Aorta (tissue), 5 donors: ENCODE data around the gene CIB4. TPM values are rescaled to one million over a fixed set of nuclear protein-coding genes. Genes with fewer than 3 reads are reported as not detected.

Experiments used
- ATAC-seq: fragments of 200-7000 bp; cut with Tn5 transposase; one replicate; pipeline ENCODE4 v1.9.1; 2022; ENCODE audit warnings: moderate library complexity; ENCODE audit not compliant: low FRiP score
- DNase-seq, 2 donors: peaks; one replicate each; pipeline ENCODE4 v3.0.0-alpha.2; 2020
- H3K27ac ChIP-seq, 2 donors: one replicate each; pipeline ENCODE4 v1.5.1; 2013; ENCODE audit warnings: low read length in 2 of 2, mild to moderate bottlenecking in 2 of 2, moderate library complexity in 2 of 2, control low read depth in 1 of 2, inconsistent platforms in 1 of 2, low read depth in 1 of 2
- H3K27me3 ChIP-seq, 2 donors: one replicate each; pipeline ENCODE4 v1.6.1; 2013; ENCODE audit warnings: control low read depth in 1 of 2, low read length in 1 of 2, mild to moderate bottlenecking in 1 of 2, moderate library complexity in 1 of 2; ENCODE audit not compliant: insufficient read depth in 2 of 2, control insufficient read depth in 1 of 2
- H3K36me3 ChIP-seq, 2 donors: one replicate each; pipeline ENCODE4 v1.6.1; 2013; ENCODE audit warnings: control low read depth in 1 of 2, low read length in 1 of 2, mild to moderate bottlenecking in 1 of 2; ENCODE audit not compliant: insufficient read depth in 2 of 2, control insufficient read depth in 1 of 2
- H3K4me1 ChIP-seq, 2 donors: one replicate each; pipeline ENCODE4 v1.6.1; 2013; ENCODE audit warnings: low read length in 2 of 2, control low read depth in 1 of 2, mild to moderate bottlenecking in 1 of 2, moderate library complexity in 1 of 2; ENCODE audit not compliant: insufficient read depth in 2 of 2, control insufficient read depth in 1 of 2
- H3K4me3 ChIP-seq, 2 donors: one replicate each; pipeline ENCODE4 v1.5.1; 2013; ENCODE audit warnings: low read length in 2 of 2, control low read depth in 1 of 2, mild to moderate bottlenecking in 1 of 2
- H3K9me3 ChIP-seq: one replicate; pipeline ENCODE4 v1.6.1; 2013; ENCODE audit warnings: mild to moderate bottlenecking, low read length; ENCODE audit not compliant: control insufficient read depth
- WGBS, 2 donors: extraction: QIAGEN DNeasy Blood & Tissue Kit; methylation state at CpG; one replicate each; pipeline ENCODE4 v1.1.7; 2013; 5-methylcytosine and 5-hydroxymethylcytosine counted together
- intact Hi-C, 2 donors: fragments of 100-400 bp; cut with DNase I; formaldehyde crosslinking; loops; one replicate each; pipeline versions ENCODE4 v1.14.2 to v1.15.0; 2022
- polyA plus RNA-seq, 2 donors: library from polyadenylated mRNA; stranded (reverse); fragments of 200-250 nt; gene quantifications; one replicate each; pipeline ENCODE4 v1.2.3, GENCODE V29; 2013
- total RNA-seq, 2 donors: library from RNA; stranded (reverse); fragmentation: NEBNext Ultra II Directional; extraction: Animal tissue kit (Norgen Biotek cat#: 25700); gene quantifications; one replicate each; pipeline ENCODE4 v1.2.1, GENCODE V29; 2021
- donor health status: healthy with polysubstance abuse.
- donor health status: Bipolar disorder and iron deficiency.
- donor health status: DM: no; HTN: no; CAD: no.
- donor health status: DM: no; HTN: no; CAD: no.
- donor health status: DM: yes; HTN: yes; CAD: no.

The CIB4 gene
- total and polyA plus RNA-seq, 4 donors, result 0.60 TPM; not detected in 3

DNA sequence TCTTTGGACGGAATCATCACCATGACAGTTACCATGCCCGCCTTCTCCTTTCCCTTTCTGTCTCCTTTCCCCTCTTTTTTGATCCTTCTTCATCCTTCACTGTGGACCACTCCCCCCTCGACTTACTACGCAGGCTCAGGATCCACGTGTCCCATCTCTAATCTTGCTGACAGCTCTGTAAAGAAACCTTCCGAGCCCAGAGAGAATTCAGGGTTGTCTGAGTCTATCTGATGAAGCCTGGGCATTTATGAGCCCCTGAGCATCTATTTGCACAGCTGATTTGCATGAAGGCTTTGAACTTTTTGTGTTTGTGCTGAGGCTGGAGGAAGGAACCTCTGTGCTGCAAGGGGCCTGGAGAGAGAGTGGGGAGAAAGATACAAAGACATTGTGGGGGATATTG is 50.7 kb downstream of the CIB4 start:
- Histone ChIP-seq H3K4me1 (no peaks in the 10 kb centered on the region), H3K27ac (no peak overlapping the region), H3K4me3 (no peak overlapping the region), H3K9me3 (no peaks in the 10 kb centered on the region), H3K27me3 (no peaks in the 10 kb centered on the region), H3K36me3 (no peaks in the 10 kb centered on the region)
- intact Hi-C loops, result no loop called here
- no peak for DNase-seq
- no peak for ATAC-seq
- 76 to 77% methylated on average over 6 of the region's 6 CpGs for WGBS, 2 donors

DNA sequence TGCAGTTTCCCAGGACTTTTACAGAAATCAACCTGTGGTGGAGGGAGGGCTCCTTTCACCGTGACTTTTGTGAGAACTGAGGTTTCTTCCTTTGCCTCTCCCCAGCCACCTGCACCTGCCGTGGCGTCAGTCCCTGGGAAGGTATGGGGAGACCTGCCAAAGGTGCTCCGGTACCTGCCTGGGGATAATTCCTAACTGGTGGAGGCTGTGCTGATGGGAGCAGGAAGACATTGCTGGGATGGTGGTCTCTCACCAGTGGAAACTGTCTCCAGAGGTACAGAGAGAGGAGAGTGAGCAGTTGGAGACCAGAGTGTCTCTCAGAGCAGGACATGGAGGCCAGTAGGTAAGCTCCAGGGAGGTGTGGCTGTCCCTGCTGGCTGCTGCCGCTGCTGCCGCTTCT is 52.6 kb downstream of the CIB4 start:
- 73 to 83% methylated on average over 5 to 6 of the region's 6 CpGs for WGBS, 2 donors
- Histone ChIP-seq H3K9me3 (no peaks in the 10 kb centered on the region), H3K36me3 (no peaks in the 10 kb centered on the region), H3K4me1 (no peaks in the 10 kb centered on the region), H3K27ac (no peak overlapping the region), H3K4me3 (no peak overlapping the region), H3K27me3 (no peaks in the 10 kb centered on the region)
- DNase-seq, result peak in 1 of 2 donors; percentile 30
- intact Hi-C loops, result no loop called here
- no peak for ATAC-seq

DNA sequence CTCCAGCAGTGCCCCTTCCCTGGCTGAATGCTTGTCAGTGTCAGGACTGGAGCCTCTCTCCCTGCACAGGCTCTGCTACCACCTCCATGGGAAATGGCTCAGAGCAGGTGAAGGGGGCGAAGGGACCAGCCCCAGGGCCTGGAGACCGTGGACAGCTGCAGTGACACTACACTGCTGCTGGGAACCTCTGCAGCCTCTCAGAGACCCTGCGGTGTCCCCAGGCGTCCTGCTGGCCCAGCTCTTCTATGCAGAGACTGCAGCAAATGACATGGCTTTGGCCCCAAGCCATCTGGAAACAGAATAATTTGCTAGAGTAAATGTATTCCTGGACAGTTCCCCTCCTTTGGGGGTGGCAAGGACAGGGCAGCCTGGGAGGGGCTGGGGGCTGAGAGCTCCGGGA is 53.2 kb downstream of the CIB4 start:
- 63 to 78% methylated on average over 5 of the region's 5 CpGs for WGBS, 2 donors
- Histone ChIP-seq H3K4me1 (no peaks in the 10 kb centered on the region), H3K27me3 (no peaks in the 10 kb centered on the region), H3K9me3 (no peaks in the 10 kb centered on the region), H3K36me3 (no peaks in the 10 kb centered on the region), H3K4me3 (no peak overlapping the region), H3K27ac (no peak overlapping the region)
- ATAC-seq (no peak), DNase-seq (peak in 1 of 2 donors; percentile 59)
- intact Hi-C loops, result no loop called here

DNA sequence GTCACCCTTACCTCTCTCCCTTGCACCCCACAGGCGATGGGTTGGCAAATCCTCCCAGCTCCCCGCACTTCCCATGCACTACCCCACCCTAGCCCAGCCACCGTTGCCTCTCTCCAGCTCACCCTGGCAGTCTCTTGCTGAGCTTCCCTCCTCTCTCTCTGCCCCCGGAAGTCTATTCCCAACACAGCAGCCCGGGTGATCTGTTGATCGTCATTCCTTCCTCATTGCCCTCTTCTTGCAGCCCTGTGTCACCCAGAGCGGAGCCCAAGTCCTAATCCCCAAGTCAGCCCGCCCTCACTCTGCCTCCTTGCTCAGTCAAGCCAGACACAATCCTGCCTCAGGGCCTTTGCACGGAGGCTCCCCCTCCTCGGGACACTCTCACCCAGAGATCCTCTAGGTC is 55.2 kb downstream of the CIB4 start:
- DNase-seq (peak; percentile 24 to 62), ATAC-seq (no peak)
- no peaks in the 10 kb centered on the region for H3K4me1 ChIP-seq
- H3K27me3 ChIP-seq, result no peaks in the 10 kb centered on the region
- 65 to 75% methylated on average over 10 of the region's 10 CpGs for WGBS, 2 donors
- no peak overlapping the region for H3K4me3 ChIP-seq
- no peaks in the 10 kb centered on the region for H3K9me3 ChIP-seq
- H3K27ac ChIP-seq, result no peak overlapping the region
- intact Hi-C loops, result no loop called here
- H3K36me3 ChIP-seq, result no peaks in the 10 kb centered on the region

DNA sequence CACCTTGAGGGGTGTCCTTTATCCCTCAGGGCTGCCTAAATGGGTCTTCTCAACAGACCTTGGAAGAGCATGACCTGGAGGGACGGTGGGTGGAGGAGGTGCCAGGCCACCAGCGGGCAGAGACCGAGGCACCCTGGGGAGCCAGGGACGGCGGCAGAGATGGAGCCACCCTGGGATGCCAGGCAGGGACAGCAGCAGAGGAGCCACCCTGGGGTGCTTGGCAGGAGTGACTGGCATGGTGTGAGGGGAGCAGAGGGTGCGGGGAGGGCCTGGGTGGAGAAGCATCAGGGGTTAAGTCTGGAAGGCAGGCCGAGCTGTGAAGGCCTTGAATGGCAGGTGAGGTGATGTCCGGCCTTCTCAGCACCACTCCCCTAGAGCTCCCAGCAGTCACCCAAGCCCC is 56.1 kb downstream of the CIB4 start:
- no peaks in the 10 kb centered on the region for H3K9me3 ChIP-seq

DNA sequence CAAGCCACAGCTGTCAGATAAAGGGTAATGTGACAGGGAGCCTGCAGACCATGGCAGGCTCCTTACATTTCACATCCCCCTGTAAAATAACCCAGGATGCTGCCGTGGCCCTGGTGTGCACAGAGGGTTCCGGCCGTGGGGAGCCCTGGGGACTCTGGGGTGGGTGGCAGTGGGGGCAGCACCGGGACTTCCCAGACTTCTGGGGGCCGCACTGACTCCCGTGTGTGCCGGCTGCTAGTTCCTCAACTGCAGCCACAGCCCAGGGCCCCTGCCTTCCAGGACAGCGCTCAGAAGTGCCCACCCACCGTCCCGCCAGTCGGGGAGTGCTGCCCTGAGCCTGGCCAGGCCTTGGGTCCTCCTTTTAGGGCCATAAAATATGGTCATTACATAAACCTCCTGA is 56.5 kb downstream of the CIB4 start:
- Histone ChIP-seq H3K27ac (no peak overlapping the region), H3K36me3 (no peaks in the 10 kb centered on the region), H3K4me3 (no peak overlapping the region), H3K9me3 (no peaks in the 10 kb centered on the region), H3K27me3 (no peaks in the 10 kb centered on the region), H3K4me1 (no peaks in the 10 kb centered on the region)
- DNase-seq, result peak; percentile 15 to 55
- intact Hi-C loops, result no loop called here
- ATAC-seq, result no peak
- 77 to 81% methylated on average over 11 of the region's 11 CpGs for WGBS, 2 donors

More for the DNA sequence above, 56.1 kb downstream of the CIB4 start:
- DNase-seq (peak; percentile 12 to 54), ATAC-seq (no peak)
- intact Hi-C loops, result no loop called here
- H3K36me3 ChIP-seq, result no peaks in the 10 kb centered on the region
- no peaks in the 10 kb centered on the region for H3K4me1 ChIP-seq
- no peaks in the 10 kb centered on the region for H3K27me3 ChIP-seq
- no peak overlapping the region for H3K4me3 ChIP-seq
- 80 to 88% methylated on average over 8 of the region's 8 CpGs for WGBS, 2 donors
- H3K27ac ChIP-seq, result no peak overlapping the region

DNA sequence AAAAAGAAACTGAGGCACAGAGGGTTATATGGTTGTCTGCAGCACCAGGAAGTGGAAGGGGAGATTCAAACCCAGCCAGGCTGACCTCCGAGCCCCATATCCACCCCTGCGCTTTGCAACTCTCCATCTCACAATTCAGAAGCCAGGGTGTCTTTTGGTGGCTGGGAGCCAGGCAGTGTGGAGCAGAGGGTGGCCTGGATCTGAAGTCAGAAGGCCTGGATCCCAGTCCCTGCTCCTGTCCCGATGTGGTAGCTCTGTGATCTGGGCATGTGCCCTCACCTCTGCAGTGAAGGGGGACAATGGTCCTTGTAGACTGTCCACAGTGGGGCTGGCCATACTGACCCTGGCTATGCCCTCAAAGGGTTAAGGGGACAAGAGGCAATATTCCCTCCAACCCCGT is 57.0 kb downstream of the CIB4 start:
- ATAC-seq (no peak), DNase-seq (peak; percentile 6 to 55)
- no peaks in the 10 kb centered on the region for H3K4me1 ChIP-seq
- H3K27me3 ChIP-seq, result no peaks in the 10 kb centered on the region
- H3K36me3 ChIP-seq, result no peaks in the 10 kb centered on the region
- no peaks in the 10 kb centered on the region for H3K9me3 ChIP-seq
- no peak overlapping the region for H3K4me3 ChIP-seq
- H3K27ac ChIP-seq, result no peak overlapping the region
- intact Hi-C loops, result no loop called here
- 82 to 83% methylated on average over 4 of the region's 4 CpGs for WGBS, 2 donors

DNA sequence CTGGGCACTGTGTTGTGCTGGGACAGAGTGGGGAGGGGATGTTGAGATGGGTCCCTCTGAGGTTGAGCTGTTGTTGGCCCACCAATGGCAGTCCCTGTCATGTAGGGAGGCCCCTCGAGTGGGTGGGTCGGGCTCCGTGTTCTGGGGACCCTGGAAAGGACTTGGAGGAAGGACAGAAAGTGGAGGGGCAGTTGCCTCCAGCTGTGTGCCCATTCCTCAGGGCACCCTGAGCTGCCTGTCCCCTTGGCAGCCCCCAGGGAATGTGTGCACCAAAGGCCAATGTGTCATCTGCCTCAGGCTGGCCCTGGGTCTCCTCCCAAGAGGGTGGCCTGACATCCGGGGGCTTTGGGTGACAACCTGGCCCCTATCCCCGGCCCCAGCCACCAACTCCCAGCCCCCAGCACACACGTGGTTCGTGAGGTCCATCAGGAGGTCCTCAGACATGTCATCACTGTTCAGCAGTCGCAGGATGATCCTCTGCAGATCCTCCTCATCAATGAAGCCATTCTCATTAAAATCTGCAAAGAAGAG is 57.7 kb downstream of the CIB4 start:
- Histone ChIP-seq H3K4me1 (no peaks in the 10 kb centered on the region), H3K4me3 (no peak overlapping the region), H3K9me3 (no peaks in the 10 kb centered on the region), H3K27me3 (no peaks in the 10 kb centered on the region), H3K27ac (no peak overlapping the region), H3K36me3 (no peaks in the 10 kb centered on the region)
- intact Hi-C loops, result no loop called here
- peak in 1 of 2 donors; percentile 24 for DNase-seq
- ATAC-seq, result no peak
- WGBS, 2 donors, result 82 to 83% methylated on average over 8 of the region's 8 CpGs

DNA sequence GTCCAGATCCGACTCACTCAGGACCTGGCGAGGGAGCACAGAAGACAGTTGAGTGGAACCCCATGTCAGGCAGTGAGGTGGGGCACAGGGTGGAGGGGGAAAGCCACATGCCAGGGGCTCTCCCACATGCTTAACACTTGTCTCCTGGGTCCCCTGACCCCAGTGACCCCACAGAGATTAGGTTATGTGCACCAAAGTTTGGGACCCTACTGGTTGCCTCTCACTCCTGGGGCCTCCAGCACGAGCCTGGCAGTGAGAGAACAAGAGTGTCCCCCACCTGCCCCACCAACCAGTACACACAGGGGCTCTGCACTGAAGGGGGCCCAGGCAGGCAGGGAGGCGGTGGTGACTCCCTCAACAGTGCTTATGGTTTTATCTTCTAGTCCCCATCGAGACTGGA is 58.3 kb downstream of the CIB4 start:
- Histone ChIP-seq H3K9me3 (no peaks in the 10 kb centered on the region), H3K27ac (no peak overlapping the region), H3K27me3 (no peaks in the 10 kb centered on the region), H3K4me3 (no peak overlapping the region), H3K4me1 (no peaks in the 10 kb centered on the region), H3K36me3 (no peaks in the 10 kb centered on the region)
- 92 to 93% methylated on average over 5 of the region's 5 CpGs for WGBS, 2 donors
- intact Hi-C loops, result no loop called here
- ATAC-seq (no peak), DNase-seq (peak; percentile 31 to 47)
